B cell (primary cell): ENCODE measurements around the gene TOX2. TPM values are rescaled to one million over a fixed set of nuclear protein-coding genes. Genes with fewer than 3 reads are reported as not detected.

Experiments
- ATAC-seq: fragments of 200-7000 bp; cut with Tn5 transposase; one replicate; pipeline ENCODE4 v1.10.0; 2021; ENCODE audit warnings: low read depth, mild to moderate bottlenecking, moderate number of reproducible peaks, moderate library complexity
- CTCF ChIA-PET: fragments of 350-600 bp; sonication (Branson Sonifier 250); formaldehyde crosslinking; loops from one replicate; lab custom pipeline; 2021; ENCODE audit warnings: antibody characterized with exemption, inconsistent platforms; lab: Charles Lee
- POLR2A ChIA-PET: fragments of 350-600 bp; sonication (Branson Sonifier 250); formaldehyde crosslinking; loops from one replicate; lab custom pipeline; 2021; ENCODE audit warnings: antibody characterized with exemption; lab: Charles Lee
- DNase-seq: peaks from one replicate; pipeline ENCODE4 v3.0.0; 2013
- H2AFZ ChIP-seq: 2 replicates; pipeline ENCODE4 v1.6.1; 2012; ENCODE audit warnings: mild to moderate bottlenecking, low read depth, low read length; ENCODE audit not compliant: insufficient read depth, poor library complexity, severe bottlenecking
- H3K27ac ChIP-seq, 2 donors: 1 replicate in 1 of 2; 2 replicates in 1 of 2; pipeline ENCODE4 v1.5.1; 2012 to 2013; ENCODE audit warnings: low read length in 2 of 2, mild to moderate bottlenecking in 2 of 2, moderate library complexity in 1 of 2
- H3K27me3 ChIP-seq, 4 experiments: fragments of 200-600 bp in 1 of 4; sonication (generic) in 1 of 4; replicated peaks in 1 of 4; 1 replicate in 2 of 4; 2 replicates in 2 of 4; pipeline versions ENCODE4 v1.6.1 to v1.7.0; 2013 to 2016; ENCODE audit warnings: low read length in 3 of 4, mild to moderate bottlenecking in 2 of 4, mixed read lengths in 1 of 4, moderate library complexity in 1 of 4; ENCODE audit not compliant: insufficient read depth in 4 of 4, control insufficient read depth in 3 of 4; ENCODE audit errors: control extremely low read depth in 1 of 4
- H3K36me3 ChIP-seq, 2 experiments: replicated peaks in 1 of 2; 1 replicate in 1 of 2; 2 replicates in 1 of 2; pipeline versions ENCODE4 v1.6.1 to v1.7.1; 2013; ENCODE audit warnings: low read length in 1 of 2; ENCODE audit not compliant: insufficient read depth in 2 of 2, control insufficient read depth in 1 of 2; ENCODE audit errors: control extremely low read depth in 1 of 2, extremely low read depth in 1 of 2
- H3K4me1 ChIP-seq, 2 donors: fragments of 200-600 bp in 1 of 2; sonication (generic) in 1 of 2; 1 replicate in 1 of 2; 2 replicates in 1 of 2; pipeline versions ENCODE4 v1.5.1 to v1.6.1; 2013 to 2017; ENCODE audit warnings: low read length in 2 of 2; ENCODE audit not compliant: control insufficient read depth in 2 of 2, insufficient read depth in 2 of 2
- H3K4me2 ChIP-seq: replicated peaks from 2 replicates; pipeline ENCODE3; 2012; ENCODE audit warnings: mild to moderate bottlenecking, low read depth, low read length; ENCODE audit not compliant: poor library complexity, severe bottlenecking
- H3K4me3 ChIP-seq, 5 experiments: fragments of 200-600 bp in 1 of 5; sonication (generic) in 1 of 5; 1 replicate in 3 of 5; 2 replicates in 2 of 5; pipeline versions ENCODE4 v1.5.1 to v1.7.0; 2011 to 2016; ENCODE audit warnings: low read length in 4 of 5, mild to moderate bottlenecking in 4 of 5, low read depth in 2 of 5, control low read depth in 1 of 5, moderate library complexity in 1 of 5; ENCODE audit not compliant: insufficient read depth in 1 of 5; ENCODE audit errors: control extremely low read depth in 1 of 5, extremely low read depth in 1 of 5
- H3K79me2 ChIP-seq: fragments of 200-600 bp; sonication (generic); one replicate; pipeline ENCODE4 v1.6.0; 2016; ENCODE audit warnings: low read length; ENCODE audit not compliant: control insufficient read depth, insufficient read depth
- H3K9ac ChIP-seq: fragments of 200-600 bp; sonication (generic); 2 replicates; pipeline ENCODE4 v1.6.1; 2017; ENCODE audit warnings: mild to moderate bottlenecking, low read length, moderate library complexity
- H3K9me3 ChIP-seq, 3 donors: one replicate each; pipeline versions ENCODE4 v1.6.1 to v1.7.1; 2013; ENCODE audit warnings: low read length in 2 of 3; ENCODE audit not compliant: control insufficient read depth in 2 of 3, insufficient read depth in 1 of 3; ENCODE audit errors: control extremely low read depth in 1 of 3
- H4K20me1 ChIP-seq: 2 replicates; pipeline ENCODE4 v1.6.0; 2012; ENCODE audit warnings: mild to moderate bottlenecking, low read length; ENCODE audit not compliant: insufficient read depth, control insufficient read depth, poor library complexity, severe bottlenecking
- H3K27ac Mint-ChIP-seq: one replicate; pipeline ENCODE4 v1.8.0; 2021; ENCODE audit warnings: mixed read lengths
- H3K27me3 Mint-ChIP-seq: one replicate; pipeline ENCODE4 v1.8.0; 2021; ENCODE audit warnings: mixed read lengths
- H3K4me1 Mint-ChIP-seq: one replicate; pipeline ENCODE4 v1.8.0; 2021; ENCODE audit warnings: mixed read lengths
- H3K4me3 Mint-ChIP-seq: one replicate; pipeline ENCODE4 v1.8.0; 2021; ENCODE audit warnings: mixed read lengths
- H3K9me3 Mint-ChIP-seq: one replicate; pipeline ENCODE4 v1.8.0; 2022; ENCODE audit warnings: mixed read lengths; ENCODE audit not compliant: insufficient read depth
- CTCF ChIP-seq: fragments of 200-600 bp; IDR thresholded peaks from one replicate; pipeline ENCODE4 v1.8.0; 2022; ENCODE audit warnings: antibody characterized with exemption, mild to moderate bottlenecking
- EZH2 ChIP-seq: IDR thresholded peaks from 2 replicates; pipeline ENCODE4 v1.6.1; 2012; ENCODE audit warnings: borderline replicate concordance, low read depth, mild to moderate bottlenecking, moderate library complexity, low read length; ENCODE audit not compliant: insufficient read depth, poor library complexity, severe bottlenecking
- WGBS: methylation state at CpG from one replicate; pipeline ENCODE4 v1.1.5; 2013; ENCODE audit warnings: missing lambda C conversion rate; ENCODE audit not compliant: insufficient coverage; 5-methylcytosine and 5-hydroxymethylcytosine counted together
- intact Hi-C: fragments of 100-400 bp; cut with micrococcal nuclease; formaldehyde crosslinking; loops from one replicate; pipeline ENCODE4 v1.10.0; 2022
- polyA plus RNA-seq: library from polyadenylated mRNA; depleted of rRNA; stranded (reverse); fragments of >200 nt; gene quantifications from 2 replicates; pipeline ENCODE4 v1.2.3, GENCODE V29; 2012
- total RNA-seq, 2 donors: library from RNA; stranded (reverse); fragments of 120-200 nt in 1 of 2; gene quantifications; 1 replicate in 1 of 2; 2 replicates in 1 of 2; pipeline versions ENCODE4 v1.2.3 to v1.2.4, GENCODE V29; 2013 to 2022

Gene TOX2
- total and polyA plus RNA-seq, 2 donors (not counting 1 experiment from before 2014, with no cell fraction given) = 1.2 to 4.1 TPM

- peaks cover 0 to 2% (median 0%) of the 10 kb centered on the region in 4 experiments for H3K27me3 ChIP-seq
- Mint-ChIP-seq H3K9me3 (peaks cover 2% of the 10 kb centered on the region), H3K27me3 (no peaks in the 10 kb centered on the region), H3K27ac (no peak overlapping the region), H3K4me3 (no peak overlapping the region), H3K4me1 (no peaks in the 10 kb centered on the region)
- no peak overlapping the region for H3K4me2 ChIP-seq
- no peak overlapping the region for H2AFZ ChIP-seq
- H3K9me3 ChIP-seq = no peaks in the 10 kb centered on the region
- no peak for TF ChIP-seq EZH2
- TF ChIP-seq CTCF = no peak
- ATAC-seq (no peak), DNase-seq (no peak)
- ChIA-PET POLR2A (no interaction called here), CTCF (no interaction called here)
- no CpG with 5 or more reads among the region's 1 CpG for WGBS
- H3K27ac ChIP-seq = no peak overlapping the region
- H3K79me2 ChIP-seq = no peaks in the 10 kb centered on the region
- no peaks in the 10 kb centered on the region for H3K36me3 ChIP-seq
- H3K9ac ChIP-seq = no peak overlapping the region
- no peaks in the 10 kb centered on the region for H3K4me1 ChIP-seq
- H4K20me1 ChIP-seq = no peaks in the 10 kb centered on the region
- H3K4me3 ChIP-seq = no peak overlapping the region
- intact Hi-C loops = no loop called here
These were observed 72.4 kb downstream of the TOX2 start for GRCh38 chr20:43987018-43987417.

GRCh38 chr20:43987531-43987930 is 72.9 kb downstream of the TOX2 start:
- Histone ChIP-seq H3K4me2 (no peak overlapping the region), H3K79me2 (no peaks in the 10 kb centered on the region), H3K36me3 (no peaks in the 10 kb centered on the region), H2AFZ (no peak overlapping the region), H3K27me3 (peaks cover 0 to 4% (median 0%) of the 10 kb centered on the region in 4 experiments), H3K4me3 (no peak overlapping the region), H3K4me1 (no peaks in the 10 kb centered on the region), H3K9ac (no peak overlapping the region), H4K20me1 (no peaks in the 10 kb centered on the region), H3K27ac (no peak overlapping the region), H3K9me3 (no peaks in the 10 kb centered on the region)
- Mint-ChIP-seq H3K9me3 (peaks cover 2% of the 10 kb centered on the region), H3K27me3 (no peaks in the 10 kb centered on the region), H3K27ac (no peak overlapping the region), H3K4me1 (no peaks in the 10 kb centered on the region), H3K4me3 (no peak overlapping the region)
- TF ChIP-seq EZH2 (no peak), CTCF (no peak)
- DNase-seq (no peak), ATAC-seq (no peak)
- ChIA-PET CTCF (no interaction called here), POLR2A (no interaction called here)
- intact Hi-C loops = no loop called here
- 100% methylated on average over 1 of the region's 4 CpGs for WGBS
